ENCODE measurements around the gene DNASE1L2.

Gene DNASE1L2

DNA sequence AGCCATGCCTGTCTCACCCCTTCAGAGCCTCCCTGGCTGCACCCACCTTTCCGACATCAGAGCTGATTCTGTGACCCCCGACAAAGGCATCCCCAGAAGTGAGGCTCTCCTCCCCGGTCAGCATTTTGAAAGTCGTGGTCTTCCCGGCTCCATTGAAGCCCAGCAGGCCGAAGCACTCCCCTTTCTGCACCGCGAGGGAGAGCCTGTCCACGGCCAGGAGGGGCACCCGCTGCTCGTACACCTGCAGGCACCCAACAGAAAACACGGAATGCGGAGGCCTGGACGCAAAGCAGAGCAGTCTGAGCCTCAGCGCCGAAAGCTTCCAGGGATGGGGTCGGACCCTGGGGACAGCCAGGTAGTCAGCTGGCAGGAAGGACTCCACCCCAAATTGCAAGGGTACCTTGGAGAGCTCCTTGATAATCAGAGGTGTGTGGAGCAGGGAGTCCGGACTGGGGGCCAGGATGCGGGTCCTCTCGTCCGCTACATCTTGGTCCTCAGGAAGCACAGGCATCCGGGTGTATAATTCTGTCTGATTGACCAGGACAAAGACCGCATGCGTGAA is 44.8 kb downstream of the DNASE1L2 start:
- DNase-seq (ENCODE audit: extremely low read depth, low read depth) = no peak
- TF ChIP-seq, protein P1, sequence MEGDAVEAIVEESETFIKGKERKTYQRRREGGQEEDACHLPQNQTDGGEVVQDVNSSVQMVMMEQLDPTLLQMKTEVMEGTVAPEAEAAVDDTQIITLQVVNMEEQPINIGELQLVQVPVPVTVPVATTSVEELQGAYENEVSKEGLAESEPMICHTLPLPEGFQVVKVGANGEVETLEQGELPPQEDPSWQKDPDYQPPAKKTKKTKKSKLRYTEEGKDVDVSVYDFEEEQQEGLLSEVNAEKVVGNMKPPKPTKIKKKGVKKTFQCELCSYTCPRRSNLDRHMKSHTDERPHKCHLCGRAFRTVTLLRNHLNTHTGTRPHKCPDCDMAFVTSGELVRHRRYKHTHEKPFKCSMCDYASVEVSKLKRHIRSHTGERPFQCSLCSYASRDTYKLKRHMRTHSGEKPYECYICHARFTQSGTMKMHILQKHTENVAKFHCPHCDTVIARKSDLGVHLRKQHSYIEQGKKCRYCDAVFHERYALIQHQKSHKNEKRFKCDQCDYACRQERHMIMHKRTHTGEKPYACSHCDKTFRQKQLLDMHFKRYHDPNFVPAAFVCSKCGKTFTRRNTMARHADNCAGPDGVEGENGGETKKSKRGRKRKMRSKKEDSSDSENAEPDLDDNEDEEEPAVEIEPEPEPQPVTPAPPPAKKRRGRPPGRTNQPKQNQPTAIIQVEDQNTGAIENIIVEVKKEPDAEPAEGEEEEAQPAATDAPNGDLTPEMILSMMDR (IDR thresholded peaks at IDR 0.05; ENCODE audit: low read depth, low read length) = no peak

DNA sequence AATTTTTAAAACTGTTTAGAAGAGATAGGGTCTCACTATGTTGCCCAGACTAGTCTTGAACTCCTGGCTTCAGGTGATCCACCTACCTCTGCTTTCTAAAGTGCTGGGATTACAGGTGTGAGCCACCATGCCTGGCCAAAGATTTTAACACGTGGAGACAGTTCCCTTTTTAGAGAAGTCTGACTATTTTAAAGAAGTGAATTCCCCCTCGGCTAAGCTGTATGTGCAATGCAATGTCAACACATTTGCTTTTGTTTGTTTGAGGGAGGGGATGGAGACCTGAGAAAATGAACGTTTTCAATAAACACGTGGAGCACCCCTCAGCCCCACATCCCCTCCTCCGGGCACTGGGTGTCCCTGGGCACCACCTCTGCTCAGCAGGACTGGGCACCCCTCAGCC is 46.0 kb downstream of the DNASE1L2 start:
- TF ChIP-seq, protein P1 (IDR thresholded peaks at IDR 0.05; ENCODE audit: low read depth, low read length) = no peak
- no peak for DNase-seq (ENCODE audit: extremely low read depth, low read depth)

DNA sequence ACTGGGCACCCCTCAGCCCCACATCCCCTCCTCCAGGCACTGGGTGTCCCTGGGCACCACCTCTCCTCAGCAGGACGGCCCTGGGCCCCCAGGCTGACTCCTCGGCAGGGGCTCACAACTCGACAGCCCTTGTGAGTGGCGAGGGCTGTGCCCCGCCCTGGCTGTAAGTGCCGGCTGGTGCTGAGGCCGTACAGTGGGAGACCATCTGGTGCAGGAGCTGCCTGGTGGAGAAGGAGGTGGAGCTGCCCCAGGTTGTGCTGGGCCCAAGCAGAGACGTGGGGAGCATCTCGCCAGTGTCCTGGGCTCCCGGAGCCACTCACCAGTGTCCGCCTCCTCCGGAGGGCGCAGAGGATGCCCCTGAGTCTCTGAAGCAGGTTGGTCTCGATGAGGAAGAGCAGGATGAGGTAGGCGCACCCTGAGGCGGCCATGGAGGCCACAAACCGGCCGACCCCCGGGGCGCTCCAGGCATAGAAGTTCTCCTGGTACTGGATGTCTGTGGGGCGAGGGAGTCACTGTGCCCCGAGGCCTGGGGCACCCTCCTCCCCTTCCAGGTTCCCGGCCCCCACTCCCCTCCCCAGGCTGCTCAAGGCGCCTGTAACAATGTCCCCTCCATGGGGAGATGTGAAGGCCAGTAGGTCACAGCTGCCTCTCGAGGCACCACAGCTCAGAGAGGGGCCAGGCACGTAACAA is 46.8 kb downstream of the DNASE1L2 start:
- no peak for DNase-seq (ENCODE audit: extremely low read depth, low read depth)
- TF ChIP-seq, protein P1 (IDR thresholded peaks at IDR 0.05; ENCODE audit: low read depth, low read length) = no peak

- DNase-seq (ENCODE audit: extremely low read depth, low read depth) = no peak
- TF ChIP-seq, protein P1 (IDR thresholded peaks at IDR 0.05; ENCODE audit: low read depth, low read length) = no peak
These were observed 47.9 kb downstream of the DNASE1L2 start for GRCh38 chr16:2284001-2284770.

DNA sequence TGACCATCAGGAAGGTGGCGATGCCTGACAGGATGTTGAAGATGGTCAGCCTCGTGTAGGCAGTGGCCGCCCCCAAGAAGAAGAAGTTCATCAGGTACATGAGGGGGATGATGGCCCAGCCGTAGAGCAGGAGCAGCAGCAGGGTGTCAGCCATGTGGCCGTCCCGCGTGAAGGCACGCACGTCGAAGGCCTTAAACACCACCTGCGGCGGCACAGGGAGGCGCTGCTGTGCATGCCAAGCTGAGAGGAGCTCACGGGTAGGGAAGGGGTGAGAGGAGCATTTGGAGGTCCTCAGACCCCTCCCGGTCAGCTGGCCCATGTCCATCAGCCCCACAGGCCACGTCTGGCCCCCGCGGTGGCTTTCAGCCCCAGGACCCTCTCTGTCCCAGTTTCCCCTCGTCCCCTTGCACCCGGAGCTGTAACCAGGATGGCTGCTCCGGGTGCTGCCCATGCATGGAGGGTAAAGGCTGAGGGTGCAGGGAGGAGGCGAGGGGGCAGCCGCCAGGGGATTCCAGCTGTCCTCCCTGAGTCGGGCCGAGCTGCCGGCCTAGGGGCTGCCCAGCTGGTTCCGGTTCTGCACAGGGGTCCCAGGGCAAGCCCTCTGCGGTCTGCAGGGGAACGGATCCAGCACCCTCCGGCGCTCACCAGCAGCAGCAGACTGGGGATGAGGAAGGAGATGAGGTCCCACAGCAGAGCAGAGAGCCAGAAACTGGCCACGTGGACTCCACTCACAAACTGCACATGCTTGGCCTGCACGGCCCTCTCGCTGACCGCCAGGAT is 48.7 kb downstream of the DNASE1L2 start:
- TF ChIP-seq, protein P1 (IDR thresholded peaks at IDR 0.05; ENCODE audit: low read depth, low read length) = no peak
- DNase-seq (ENCODE audit: extremely low read depth, low read depth) = no peak

DNA sequence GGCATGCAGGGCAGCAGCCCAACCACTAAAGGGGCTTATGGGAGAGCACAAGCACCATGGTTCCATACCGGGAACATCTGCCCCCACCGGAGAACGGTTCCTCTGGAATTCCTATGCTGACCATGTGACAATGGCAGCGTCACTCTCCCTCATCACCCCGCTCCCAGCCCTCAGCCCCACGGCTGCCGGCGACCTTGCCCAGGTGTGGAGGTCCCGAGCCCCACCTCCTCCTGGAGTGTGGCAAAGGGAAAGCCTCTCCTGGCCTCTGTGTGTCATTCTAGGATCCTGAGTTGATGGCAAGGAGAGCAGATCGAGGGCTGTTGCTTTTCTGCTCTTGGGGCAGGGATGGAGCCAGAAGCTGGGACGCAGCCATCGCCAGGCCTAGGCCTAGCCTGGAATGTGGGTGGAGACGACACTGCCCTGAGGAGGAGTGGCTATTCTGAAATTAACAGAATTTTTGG is 49.5 kb downstream of the DNASE1L2 start:
- TF ChIP-seq, protein P1 (IDR thresholded peaks at IDR 0.05; ENCODE audit: low read depth, low read length) = no peak
- DNase-seq (ENCODE audit: extremely low read depth, low read depth) = no peak

Measured in AG09319 (cell line).